SU-DHL-6 (cell line): ENCODE data around the gene DTX1.

Experiments
- H2AFZ ChIP-seq: fragments of 200-600 bp; sonication (generic); 2 replicates; pipeline ENCODE4 v1.6.1; 2014; ENCODE audit warnings: low read depth, mild to moderate bottlenecking, moderate library complexity, mixed read lengths, antibody characterized with exemption, low read length; ENCODE audit not compliant: severe bottlenecking
- H3F3A ChIP-seq: fragments of 200-600 bp; shearing (Covaris generic); 2 replicates; pipeline ENCODE4 v1.6.0; 2016; ENCODE audit warnings: antibody characterized with exemption, mild to moderate bottlenecking; ENCODE audit not compliant: insufficient read depth
- H3K27ac ChIP-seq: fragments of 200-600 bp; sonication (generic); 2 replicates; pipeline ENCODE4 v1.5.1; 2016; ENCODE audit warnings: low read depth, mild to moderate bottlenecking, low read length, moderate library complexity, mixed read lengths
- H3K27me3 ChIP-seq: fragments of 200-600 bp; sonication (generic), shearing (Covaris generic); 2 replicates; pipeline ENCODE4 v1.6.0; 2014; ENCODE audit warnings: mild to moderate bottlenecking, low read length
- H3K36me3 ChIP-seq: fragments of 200-600 bp; sonication (generic); 2 replicates; pipeline ENCODE4 v1.6.1; 2014; ENCODE audit warnings: mild to moderate bottlenecking, low read length, mixed read lengths
- H3K4me2 ChIP-seq: fragments of 300-600, 200-600 bp; shearing (Covaris generic), sonication (generic); 2 replicates; pipeline ENCODE4 v1.6.0; 2014; ENCODE audit warnings: low read length, low read depth, mild to moderate bottlenecking; ENCODE audit not compliant: poor library complexity, severe bottlenecking
- H3K4me3 ChIP-seq: fragments of 200-600 bp; sonication (generic); 2 replicates; pipeline ENCODE4 v1.5.1; 2014; ENCODE audit warnings: antibody characterized with exemption, low read length, mild to moderate bottlenecking, mixed read lengths; ENCODE audit not compliant: insufficient read depth, poor library complexity, severe bottlenecking
- H3K79me2 ChIP-seq: fragments of 200-600 bp; sonication (generic); 2 replicates; pipeline ENCODE4 v1.6.1; 2014; ENCODE audit warnings: mild to moderate bottlenecking, low read length, moderate library complexity; ENCODE audit not compliant: insufficient read depth
- H3K9ac ChIP-seq: fragments of 200-600 bp; sonication (generic); 2 replicates; pipeline ENCODE4 v1.7.0; 2014; ENCODE audit warnings: mild to moderate bottlenecking, low read length
- H3K9me2 ChIP-seq: fragments of 200-600 bp; sonication (generic); replicated peaks from 2 replicates; pipeline ENCODE4 v1.6.1; 2014; ENCODE audit warnings: low read length; ENCODE audit not compliant: insufficient read depth
- H3K9me3 ChIP-seq: fragments of 200-600 bp; sonication (generic); 2 replicates; pipeline ENCODE4 v1.6.1; 2014; ENCODE audit warnings: low read length, mixed read lengths; ENCODE audit not compliant: insufficient read depth
- H4K20me1 ChIP-seq: fragments of 200-600 bp; sonication (generic); 2 replicates; pipeline ENCODE4 v1.6.1; 2014; ENCODE audit warnings: low read depth, mild to moderate bottlenecking, antibody characterized with exemption, low read length, moderate library complexity, mixed read lengths
- EZH2phosphoT487 ChIP-seq: fragments of 200-600 bp; sonication (generic), shearing (Covaris generic); conservative IDR thresholded peaks from 2 replicates; pipeline ENCODE4 v1.6.1; 2018; ENCODE audit warnings: mild to moderate bottlenecking, antibody characterized with exemption, low read length, moderate library complexity, mixed read lengths
- TF ChIP-seq, protein P1 (sequence below): fragments of 200-600 bp; sonication (generic); IDR thresholded peaks from one replicate; pipeline ENCODE4 v1.5.1; 2017; ENCODE audit warnings: antibody characterized with exemption, mild to moderate bottlenecking, low read length, moderate library complexity; ENCODE audit not compliant: insufficient read depth, poor library complexity, severe bottlenecking

DTX1 gene

DNA sequence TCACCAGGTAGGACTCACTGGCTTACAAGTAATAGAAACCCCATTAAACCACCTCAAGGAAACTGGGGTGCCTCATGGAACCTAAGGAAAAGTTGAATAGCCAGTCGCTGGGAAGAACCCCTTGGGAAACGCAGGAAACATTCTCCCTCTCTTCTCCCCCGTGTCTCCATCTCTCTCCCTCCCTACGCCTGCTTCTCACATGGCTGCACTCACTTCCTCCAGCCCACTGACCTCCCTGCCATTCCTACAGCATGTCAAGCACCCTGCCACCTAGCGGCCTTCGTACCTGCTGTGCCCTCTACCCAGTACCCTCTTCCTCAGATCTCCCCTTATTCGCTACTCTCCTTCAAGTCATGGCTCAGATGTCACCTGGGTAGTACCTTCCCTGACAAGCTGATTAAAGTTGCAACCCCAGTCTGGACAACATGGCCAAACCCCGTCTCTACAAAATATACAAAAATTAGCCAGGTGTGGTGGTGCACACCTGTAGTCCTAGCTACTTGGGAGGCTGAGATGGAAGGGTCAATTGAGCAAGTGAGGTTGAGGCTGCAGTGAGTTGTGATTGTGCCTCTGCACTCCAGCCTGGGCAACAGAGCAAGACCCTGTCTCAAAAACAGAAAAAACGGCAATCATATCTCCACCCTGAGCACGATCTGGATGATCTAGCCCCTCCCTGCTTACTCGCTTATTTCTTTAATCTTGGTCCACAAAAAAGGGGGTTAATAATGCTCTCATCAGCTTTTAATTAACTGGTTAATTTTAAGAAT, 6.4 kb upstream of the DTX1 start:
- peak overlapping the region; percentile 52 for H3K4me2 ChIP-seq
- H3K9me2 ChIP-seq: no peaks in the 10 kb centered on the region
- H3K4me3 ChIP-seq: no peak overlapping the region
- H3K9ac ChIP-seq: peak overlapping the region; percentile 44
- peaks cover 10% of the 10 kb centered on the region for H3K79me2 ChIP-seq
- H3K27ac ChIP-seq: peak overlapping the region; percentile 99
- H3F3A ChIP-seq: peaks cover 54% of the 10 kb centered on the region
- no peak for TF ChIP-seq EZH2phosphoT487
- TF ChIP-seq, protein P1, sequence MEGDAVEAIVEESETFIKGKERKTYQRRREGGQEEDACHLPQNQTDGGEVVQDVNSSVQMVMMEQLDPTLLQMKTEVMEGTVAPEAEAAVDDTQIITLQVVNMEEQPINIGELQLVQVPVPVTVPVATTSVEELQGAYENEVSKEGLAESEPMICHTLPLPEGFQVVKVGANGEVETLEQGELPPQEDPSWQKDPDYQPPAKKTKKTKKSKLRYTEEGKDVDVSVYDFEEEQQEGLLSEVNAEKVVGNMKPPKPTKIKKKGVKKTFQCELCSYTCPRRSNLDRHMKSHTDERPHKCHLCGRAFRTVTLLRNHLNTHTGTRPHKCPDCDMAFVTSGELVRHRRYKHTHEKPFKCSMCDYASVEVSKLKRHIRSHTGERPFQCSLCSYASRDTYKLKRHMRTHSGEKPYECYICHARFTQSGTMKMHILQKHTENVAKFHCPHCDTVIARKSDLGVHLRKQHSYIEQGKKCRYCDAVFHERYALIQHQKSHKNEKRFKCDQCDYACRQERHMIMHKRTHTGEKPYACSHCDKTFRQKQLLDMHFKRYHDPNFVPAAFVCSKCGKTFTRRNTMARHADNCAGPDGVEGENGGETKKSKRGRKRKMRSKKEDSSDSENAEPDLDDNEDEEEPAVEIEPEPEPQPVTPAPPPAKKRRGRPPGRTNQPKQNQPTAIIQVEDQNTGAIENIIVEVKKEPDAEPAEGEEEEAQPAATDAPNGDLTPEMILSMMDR: peak; percentile 91
- no peaks in the 10 kb centered on the region for H3K9me3 ChIP-seq
- no peaks in the 10 kb centered on the region for H4K20me1 ChIP-seq
- H3K36me3 ChIP-seq: no peaks in the 10 kb centered on the region
- H3K27me3 ChIP-seq: no peaks in the 10 kb centered on the region
- H2AFZ ChIP-seq: no peak overlapping the region

GRCh38 chr12:113050795-113051194, 5.7 kb upstream of the DTX1 start:
- H3K27ac ChIP-seq: peak overlapping the region; percentile 99
- peak overlapping the region; percentile 56 for H3K4me2 ChIP-seq
- H3K36me3 ChIP-seq: no peaks in the 10 kb centered on the region
- H3K9me3 ChIP-seq: no peaks in the 10 kb centered on the region
- no peaks in the 10 kb centered on the region for H4K20me1 ChIP-seq
- H3K27me3 ChIP-seq: no peaks in the 10 kb centered on the region
- H3K4me3 ChIP-seq: no peak overlapping the region
- H3F3A ChIP-seq: peaks cover 58% of the 10 kb centered on the region
- peak overlapping the region; percentile 52 for H3K9ac ChIP-seq
- peaks cover 16% of the 10 kb centered on the region for H3K79me2 ChIP-seq
- TF ChIP-seq, protein P1: no peak
- TF ChIP-seq EZH2phosphoT487: no peak
- no peak overlapping the region for H2AFZ ChIP-seq
- H3K9me2 ChIP-seq: no peaks in the 10 kb centered on the region

DNA sequence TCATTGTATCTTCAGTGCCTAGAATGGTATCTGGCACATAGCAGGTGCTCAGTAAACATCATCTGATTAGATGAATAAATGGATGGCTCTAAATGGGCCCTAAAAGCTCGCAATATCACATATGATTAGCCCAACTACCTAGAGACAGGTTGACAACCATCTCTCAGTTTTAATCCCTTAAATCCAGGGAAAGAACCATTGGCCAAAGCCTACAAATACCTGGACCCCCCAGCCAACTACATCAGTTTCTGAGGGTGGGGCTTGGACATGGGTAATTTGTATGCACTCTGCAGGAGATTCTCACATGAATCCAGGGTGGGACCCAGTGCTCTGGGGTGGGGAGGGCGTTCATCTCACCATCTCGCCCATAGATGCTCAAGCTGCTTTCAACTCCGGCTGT, 4.8 kb upstream of the DTX1 start:
- H2AFZ ChIP-seq: no peak overlapping the region
- H3K9me2 ChIP-seq: no peaks in the 10 kb centered on the region
- H3K79me2 ChIP-seq: peaks cover 26% of the 10 kb centered on the region
- peak overlapping the region; percentile 56 for H3K4me2 ChIP-seq
- H3K27ac ChIP-seq: peak overlapping the region; percentile 99
- no peaks in the 10 kb centered on the region for H3K36me3 ChIP-seq
- H3K4me3 ChIP-seq: no peak overlapping the region
- no peaks in the 10 kb centered on the region for H4K20me1 ChIP-seq
- H3F3A ChIP-seq: peaks cover 62% of the 10 kb centered on the region
- no peaks in the 10 kb centered on the region for H3K9me3 ChIP-seq
- H3K27me3 ChIP-seq: no peaks in the 10 kb centered on the region
- no peak for TF ChIP-seq EZH2phosphoT487
- TF ChIP-seq, protein P1: no peak
- peak overlapping the region; percentile 52 for H3K9ac ChIP-seq
